ENCODE results near the gene DMD.
"Not testable (repeated sequence)": the region's sequence is repeated elsewhere in the genome, so short reads cannot be mapped to it uniquely, and the experiment has no call there.

Gene DMD

DNA sequence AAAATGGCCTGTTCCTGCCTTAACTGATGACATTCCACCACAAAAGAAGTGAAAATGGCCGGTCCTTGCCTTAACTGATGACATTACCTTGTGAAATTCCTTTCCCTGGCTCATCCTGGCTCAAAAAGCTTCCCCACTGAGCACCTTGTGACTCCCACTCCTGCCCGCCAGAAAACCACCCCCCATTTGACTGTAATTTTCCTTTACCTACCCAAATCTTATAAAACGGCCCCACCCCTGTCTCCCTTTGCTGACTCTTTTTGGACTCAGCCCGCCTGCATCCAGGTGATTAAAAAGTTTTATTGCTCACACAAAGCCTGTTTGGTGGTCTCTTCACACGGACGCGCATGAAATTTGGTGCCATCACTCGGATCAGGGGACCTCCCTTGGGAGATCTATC, 1833.5 kb downstream of the DMD start:
- in situ Hi-C loops (cut with HindIII; ENCODE audit: low sequenced_read_pairs): not testable (repeated sequence)

DNA sequence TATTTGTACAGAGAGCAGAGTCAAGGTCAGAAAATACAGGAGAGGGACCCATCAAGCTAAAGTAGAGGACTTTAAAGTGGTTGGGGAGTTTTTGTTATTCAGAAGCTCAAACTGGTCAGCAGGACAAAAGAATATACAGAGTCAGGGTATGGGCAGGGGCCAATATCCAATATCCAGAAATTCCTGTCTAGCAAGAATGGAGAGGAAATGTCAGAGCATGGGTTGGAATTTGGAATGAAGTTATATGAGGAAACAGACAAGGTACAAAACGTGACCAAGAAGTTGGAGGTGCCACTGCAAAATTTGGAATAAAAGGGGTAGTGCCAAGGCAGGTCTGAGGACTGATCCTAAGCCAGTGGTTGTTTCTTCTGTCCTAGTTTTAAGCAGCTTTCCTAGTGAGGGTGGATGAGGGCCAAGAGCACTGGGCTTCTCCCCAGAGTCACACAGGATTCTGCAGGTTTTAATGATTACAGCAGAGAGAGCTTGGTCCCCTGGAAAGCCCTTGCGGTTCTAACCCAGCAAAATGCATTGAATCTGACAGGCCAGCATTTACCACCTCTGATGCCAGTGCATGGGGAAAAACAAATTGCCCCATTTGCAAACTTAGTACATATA, 1834.8 kb downstream of the DMD start:
- in situ Hi-C loops (cut with HindIII; ENCODE audit: low sequenced_read_pairs): no loop called here

DNA sequence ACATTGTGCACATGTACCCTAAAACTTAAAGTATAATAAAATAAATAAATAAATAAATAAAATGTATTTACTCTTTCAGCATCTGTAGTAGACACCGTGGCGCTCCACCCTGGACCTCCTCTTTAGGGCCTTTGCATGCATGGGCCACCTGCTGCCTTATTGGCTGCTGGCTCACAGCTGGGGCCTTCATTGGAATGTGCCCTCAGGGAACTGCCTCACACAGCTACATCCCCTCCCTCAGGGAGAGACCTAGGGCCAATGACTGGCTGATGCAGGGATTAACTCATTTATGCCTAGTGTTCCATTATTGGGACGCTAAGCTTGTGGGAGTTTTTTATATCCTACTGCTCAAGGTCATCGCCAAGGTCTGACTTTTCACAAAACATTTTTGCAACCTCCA, 1836.6 kb downstream of the DMD start:
- in situ Hi-C loops (cut with HindIII; ENCODE audit: low sequenced_read_pairs): no loop called here

DNA sequence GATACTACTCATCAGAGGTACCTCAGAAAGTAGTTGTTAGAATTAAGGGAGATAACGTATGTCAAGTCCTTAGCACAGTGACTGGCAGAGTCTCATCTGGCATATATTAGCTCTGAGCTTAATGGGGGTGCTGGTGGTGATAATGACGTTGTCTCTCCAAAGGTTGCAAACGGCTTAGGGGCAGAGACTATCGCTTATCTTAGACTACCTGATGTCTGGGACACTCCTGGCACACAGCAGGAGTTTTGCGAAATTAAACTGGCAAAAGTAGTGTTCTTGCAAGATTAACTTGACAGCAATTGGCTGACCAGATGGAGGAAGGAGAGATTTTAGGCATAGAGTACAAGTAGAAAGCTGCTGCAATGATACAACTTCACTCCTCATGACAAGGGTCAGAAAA, 1839.4 kb downstream of the DMD start:
- in situ Hi-C loops (cut with HindIII; ENCODE audit: low sequenced_read_pairs): no loop called here

DNA sequence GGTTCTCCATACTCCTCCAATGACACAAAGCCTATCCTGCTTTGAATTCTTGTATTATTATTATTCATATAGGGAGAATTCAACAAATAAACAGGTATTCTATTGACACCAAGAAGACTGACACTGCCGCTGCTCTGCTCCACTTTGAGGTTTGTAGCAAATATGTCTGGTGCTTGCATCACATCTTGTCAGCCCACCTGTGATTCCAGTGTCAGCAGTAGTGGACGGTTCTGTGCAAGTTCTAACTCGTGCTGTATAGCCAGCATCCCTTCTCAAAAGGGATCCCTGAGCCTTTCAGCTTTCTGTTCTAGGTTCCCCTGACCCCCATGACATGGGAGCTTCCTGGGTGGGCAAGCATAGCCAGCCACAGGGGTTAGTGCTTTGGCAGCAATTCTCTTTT, 1843.5 kb downstream of the DMD start:
- in situ Hi-C loops (cut with HindIII; ENCODE audit: low sequenced_read_pairs): no loop called here

DNA sequence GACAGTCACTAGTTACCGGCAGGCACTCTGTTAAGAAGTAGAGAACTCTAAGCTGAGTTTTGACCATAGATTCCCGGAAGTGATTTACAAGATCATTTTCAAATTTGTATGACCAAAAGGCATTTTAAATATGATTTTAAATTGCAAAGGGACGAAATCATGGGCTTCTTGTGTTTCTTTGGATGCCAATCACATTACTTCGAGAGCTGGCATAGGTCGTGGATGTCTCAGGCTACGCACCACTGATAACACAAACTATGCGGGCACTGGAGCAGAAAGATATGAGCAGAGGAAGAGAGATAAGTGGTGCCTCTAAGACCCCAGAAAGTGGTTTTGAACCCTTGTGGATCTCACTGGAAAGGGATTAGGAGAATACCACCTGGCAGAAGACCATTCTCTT, 1845.3 kb downstream of the DMD start:
- in situ Hi-C loops (cut with HindIII; ENCODE audit: low sequenced_read_pairs): no loop called here

DNA sequence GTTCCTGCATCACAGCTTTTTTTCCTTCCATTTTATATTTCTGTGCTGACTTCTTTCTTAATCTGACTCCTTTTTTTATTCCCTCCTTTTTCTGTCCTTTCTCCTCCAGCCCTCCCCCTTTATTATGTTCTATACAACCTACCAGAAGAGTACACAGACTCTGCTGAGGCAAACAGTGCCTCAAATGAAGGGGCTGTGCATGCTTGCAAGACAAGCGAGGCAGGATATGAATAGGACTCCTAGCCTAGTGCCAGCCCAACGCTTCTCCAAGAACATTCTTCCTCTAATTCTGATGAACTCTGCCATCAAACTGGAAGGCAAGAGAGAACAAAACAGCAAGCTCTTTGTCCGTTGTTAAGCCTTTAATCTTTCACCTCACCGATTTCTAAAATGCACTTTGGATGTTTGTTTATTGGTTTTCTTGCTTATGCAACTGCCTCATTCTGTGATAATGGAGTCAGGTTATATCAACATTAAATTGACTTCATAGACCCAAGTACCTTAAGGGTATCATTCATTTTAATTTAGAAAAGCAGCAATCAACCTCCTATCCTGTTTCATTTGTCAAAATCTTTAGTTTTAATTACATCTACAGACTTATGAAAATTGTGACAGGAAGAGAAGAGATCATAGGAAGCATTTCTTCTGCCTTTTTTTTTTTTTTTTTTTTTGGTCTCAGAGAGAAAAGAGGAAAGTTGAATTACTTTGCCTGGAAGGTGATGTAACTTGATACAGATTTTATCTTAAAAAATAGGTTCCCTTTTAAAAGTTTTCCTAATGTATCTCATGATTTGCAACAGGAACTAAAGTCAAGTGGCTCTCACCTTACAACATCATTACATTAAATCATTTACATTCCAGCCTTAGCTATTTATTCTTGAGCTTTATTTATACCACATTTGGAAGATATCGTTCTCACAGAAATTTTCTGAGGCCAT, 1854.8 kb downstream of the DMD start:
- in situ Hi-C loops (cut with HindIII; ENCODE audit: low sequenced_read_pairs): no loop called here

DNA sequence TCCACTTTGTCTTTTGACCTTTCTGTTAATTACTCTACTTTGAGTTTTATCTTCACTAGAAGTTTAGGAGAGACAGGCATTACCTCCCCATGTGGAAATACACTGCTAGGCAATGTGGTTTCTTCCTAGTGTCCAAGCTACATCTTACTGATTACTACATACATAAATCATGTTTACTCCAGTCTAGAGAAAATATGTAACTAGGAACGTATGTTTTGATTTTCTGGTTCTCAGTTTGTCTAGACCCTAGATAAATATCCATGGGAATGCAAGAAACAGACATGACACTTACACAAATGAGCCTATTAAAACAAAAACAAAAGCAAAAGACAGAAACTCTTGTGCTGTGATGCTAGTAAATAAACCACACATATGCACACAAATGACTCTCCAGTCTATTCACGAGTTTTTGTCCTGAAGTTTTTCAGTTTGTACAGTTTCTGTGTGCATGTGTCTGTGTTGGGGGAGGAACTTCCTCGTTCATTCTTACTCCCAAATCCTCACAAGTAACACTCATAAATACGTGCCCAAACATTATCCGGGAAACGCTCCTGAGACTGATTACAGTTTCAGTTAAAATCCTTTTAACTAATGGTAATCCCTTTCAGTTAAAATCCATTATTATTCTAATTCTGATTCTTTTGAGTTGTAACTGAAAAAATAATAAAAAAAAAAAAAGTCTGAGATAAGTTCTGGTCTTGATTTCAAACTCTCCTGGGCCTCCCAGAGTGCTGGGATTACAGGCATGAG, 1856.0 kb downstream of the DMD start:
- in situ Hi-C loops (cut with HindIII; ENCODE audit: low sequenced_read_pairs): no loop called here

DNA sequence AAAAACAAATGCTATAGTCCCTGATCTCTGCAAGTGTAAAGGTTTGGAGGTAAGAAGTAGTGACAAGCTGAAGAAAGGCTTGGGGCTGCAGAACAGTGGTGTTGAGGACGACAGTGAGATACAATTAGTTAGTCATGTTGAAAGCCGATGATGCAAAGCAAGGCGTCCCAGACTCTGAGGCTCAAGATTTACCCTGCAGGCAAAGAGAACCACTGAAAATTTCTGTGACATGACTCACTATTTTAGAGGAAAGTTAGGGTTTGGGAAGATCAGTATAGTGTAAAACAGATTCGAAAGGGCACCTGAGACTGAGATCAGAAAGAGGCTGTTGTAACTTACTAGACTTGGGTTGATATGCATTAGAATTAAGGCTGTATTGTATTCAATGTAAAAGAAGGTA, 1858.3 kb downstream of the DMD start:
- in situ Hi-C loops (cut with HindIII; ENCODE audit: low sequenced_read_pairs): no loop called here

DNA sequence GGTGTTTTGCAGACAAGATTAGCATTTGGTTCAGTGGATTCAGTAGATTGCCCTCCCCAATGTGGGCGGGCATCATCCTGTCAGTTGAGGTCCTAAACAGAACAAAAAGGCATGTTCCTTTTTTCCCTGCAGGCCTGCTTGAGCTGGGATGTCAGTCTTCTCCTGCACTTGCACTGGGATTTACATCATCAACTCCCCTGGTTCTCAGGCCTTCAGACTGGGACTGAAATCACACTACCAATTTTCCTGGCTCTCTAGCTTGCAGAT, 1860.6 kb downstream of the DMD start:
- in situ Hi-C loops (cut with HindIII; ENCODE audit: low sequenced_read_pairs): no loop called here

DNA sequence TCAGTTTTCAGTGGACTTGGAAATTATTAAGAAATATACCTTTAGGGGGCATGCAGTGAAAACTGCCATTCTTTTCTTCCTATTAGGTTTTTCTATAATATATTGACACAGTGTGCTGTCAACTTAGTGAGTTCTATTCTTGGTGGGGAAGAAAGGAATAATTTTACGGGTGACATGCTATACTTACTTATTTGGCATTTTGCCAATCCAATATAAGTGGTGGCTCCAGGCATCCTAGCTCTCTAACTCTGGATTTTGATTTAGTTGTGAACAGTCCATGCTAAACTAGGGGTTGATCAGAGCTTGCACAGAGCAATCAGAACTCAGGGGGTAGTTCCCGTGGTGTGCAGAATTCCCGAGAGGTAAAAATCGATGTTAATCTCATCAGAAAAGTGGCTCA, 1861.8 kb downstream of the DMD start:
- in situ Hi-C loops (cut with HindIII; ENCODE audit: low sequenced_read_pairs): no loop called here

DNA sequence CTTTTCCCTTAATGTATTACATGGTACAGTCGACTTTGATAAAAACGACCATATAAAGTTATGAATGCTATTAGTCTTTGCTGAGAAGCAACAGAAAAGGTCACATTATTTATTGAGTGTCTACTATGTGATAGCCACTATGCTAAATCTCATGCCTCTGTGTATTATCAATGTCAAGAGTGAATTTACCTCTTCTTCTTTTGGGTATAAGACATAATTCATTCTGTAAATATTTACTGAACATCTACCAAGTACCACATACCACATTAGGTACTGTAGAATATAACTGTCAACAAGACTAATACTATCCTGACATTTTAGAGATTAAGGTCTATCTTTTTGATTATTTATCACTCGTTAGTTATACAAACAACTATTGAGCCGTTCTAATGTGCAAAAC, 1870.8 kb downstream of the DMD start:
- in situ Hi-C loops (cut with HindIII; ENCODE audit: low sequenced_read_pairs): no loop called here

DNA sequence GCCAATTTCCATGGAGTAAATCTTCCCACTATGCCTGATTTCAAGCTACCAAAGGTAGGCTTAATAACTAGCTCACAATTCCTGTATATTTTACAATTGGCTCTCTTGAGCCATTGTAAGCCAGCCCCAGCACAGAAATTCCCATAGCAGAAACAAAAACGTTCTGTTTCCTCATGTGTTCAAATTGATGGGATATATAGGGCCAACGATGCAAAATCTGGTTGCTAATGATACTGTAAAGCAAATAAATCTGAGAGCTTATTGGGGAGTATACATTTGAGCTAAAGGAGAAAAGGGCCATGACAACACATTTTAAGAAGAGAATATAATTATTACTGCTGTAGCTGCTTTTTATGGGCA, 1872.4 kb downstream of the DMD start:
- in situ Hi-C loops (cut with HindIII; ENCODE audit: low sequenced_read_pairs): no loop called here

DNA sequence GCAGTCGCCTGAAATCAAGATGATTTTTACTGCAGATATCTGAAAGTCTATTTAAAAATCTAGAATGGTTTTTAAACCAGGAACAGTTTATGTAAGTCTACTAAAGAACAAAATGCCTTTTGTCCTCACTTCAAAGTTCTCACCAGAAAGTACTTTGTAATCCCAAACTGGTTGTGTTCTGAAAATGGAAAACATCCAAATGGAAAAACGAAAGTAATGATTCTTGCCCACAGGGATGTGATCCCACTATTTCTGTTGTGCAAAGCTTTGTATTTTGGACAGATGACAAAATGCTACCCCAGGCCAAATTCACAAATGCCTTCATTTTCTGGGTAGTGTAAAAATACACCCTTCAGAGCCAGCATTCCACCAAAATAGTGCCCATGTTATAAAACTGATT, 1874.0 kb downstream of the DMD start:
- in situ Hi-C loops (cut with HindIII; ENCODE audit: low sequenced_read_pairs): no loop called here

DNA sequence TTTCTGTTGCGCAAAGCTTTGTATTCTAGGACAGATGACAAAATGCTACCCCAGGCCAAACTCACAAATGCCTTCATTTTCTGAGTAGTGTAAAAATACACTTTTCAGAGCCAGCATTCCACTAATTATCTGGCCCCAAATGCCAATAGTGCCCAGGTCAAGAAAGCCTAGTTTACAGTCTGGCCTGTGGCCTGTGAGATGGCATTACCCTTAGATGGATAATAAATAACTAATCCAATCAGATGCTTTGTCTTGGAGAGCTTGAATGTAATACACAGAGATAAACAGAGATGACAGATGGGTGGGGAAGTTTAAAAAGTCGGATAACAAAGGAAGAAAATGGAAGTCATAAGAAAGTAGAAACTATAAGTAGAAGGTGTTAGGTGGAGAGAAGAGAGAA, 1874.9 kb downstream of the DMD start:
- in situ Hi-C loops (cut with HindIII; ENCODE audit: low sequenced_read_pairs): no loop called here

DNA sequence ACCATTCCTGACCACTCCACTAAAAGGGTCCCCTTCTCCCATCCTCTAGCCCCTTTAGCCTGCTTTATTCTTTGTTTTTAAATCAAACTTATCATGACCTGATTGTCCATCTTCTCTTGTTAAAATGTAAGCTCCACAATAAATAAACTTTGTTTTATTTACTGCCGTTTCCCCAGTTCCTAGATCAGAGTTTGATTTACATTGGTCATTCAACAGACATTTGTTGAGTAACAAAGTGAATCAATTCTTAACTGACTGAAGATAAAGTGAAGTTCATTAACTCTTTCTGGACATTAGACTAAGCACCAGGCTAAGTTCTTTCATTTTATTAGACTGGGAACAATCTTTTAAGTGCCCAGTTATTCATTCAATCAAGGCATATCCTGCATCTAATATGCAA, 1876.4 kb downstream of the DMD start:
- in situ Hi-C loops (cut with HindIII; ENCODE audit: low sequenced_read_pairs): loop anchor here (5.0 kb wide), 1 partner anchor 83 kb away; no protein-coding TSS in a partner anchor

DNA sequence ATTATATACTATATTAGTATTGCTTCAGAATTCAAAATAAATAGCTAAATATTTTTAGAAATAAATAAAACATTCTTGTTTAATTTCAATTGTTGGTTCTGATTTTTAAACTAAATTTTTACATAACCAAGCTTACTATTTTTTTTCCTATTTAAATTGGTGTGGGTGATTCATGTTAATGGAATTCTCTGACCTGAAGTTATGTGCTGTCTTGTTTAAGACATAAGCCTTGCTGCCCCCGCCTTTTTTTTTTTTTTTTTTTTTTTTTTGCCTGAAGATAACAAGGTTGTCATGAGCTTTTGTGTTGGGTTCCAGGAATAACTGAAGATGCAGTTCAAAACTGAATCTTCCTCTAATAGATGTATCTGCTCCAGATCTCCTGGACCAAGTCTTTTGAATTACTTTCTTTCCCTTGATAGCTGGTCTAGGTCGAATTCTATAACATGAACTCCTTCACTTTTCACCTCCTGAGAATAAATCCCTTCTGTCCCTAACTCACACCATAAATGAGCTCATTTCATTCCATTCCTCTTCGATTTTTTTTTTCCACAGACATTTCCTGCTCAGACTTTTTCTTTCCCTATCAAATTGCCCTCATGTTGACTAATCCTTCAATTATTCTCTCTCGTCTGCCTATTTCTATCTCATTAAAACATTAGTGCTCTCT, 1878.1 kb downstream of the DMD start:
- in situ Hi-C loops (cut with HindIII; ENCODE audit: low sequenced_read_pairs): loop anchor here (5.0 kb wide), 1 partner anchor 81 kb away; no protein-coding TSS in a partner anchor

DNA sequence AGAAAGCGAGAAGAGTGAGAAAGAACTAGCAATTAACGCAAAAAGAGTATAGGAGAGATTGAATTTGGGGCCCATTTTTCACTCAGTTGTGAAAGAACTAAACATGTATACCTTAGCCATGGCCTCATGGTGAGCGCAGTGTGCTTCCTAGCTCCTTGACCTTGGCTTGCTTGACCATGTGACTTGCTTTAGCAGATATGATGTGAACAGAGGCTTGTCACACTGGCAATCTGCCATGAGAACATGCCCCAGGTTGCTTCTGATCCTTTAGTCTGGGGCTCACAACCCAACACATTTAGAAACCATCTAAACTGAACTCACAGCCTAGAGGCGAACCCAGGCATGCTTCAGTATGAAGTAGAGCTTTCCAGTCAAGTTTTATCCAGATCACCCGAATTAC, 1879.4 kb downstream of the DMD start:
- in situ Hi-C loops (cut with HindIII; ENCODE audit: low sequenced_read_pairs): loop anchor here (5.0 kb wide), 1 partner anchor 80 kb away; no protein-coding TSS in a partner anchor

DNA sequence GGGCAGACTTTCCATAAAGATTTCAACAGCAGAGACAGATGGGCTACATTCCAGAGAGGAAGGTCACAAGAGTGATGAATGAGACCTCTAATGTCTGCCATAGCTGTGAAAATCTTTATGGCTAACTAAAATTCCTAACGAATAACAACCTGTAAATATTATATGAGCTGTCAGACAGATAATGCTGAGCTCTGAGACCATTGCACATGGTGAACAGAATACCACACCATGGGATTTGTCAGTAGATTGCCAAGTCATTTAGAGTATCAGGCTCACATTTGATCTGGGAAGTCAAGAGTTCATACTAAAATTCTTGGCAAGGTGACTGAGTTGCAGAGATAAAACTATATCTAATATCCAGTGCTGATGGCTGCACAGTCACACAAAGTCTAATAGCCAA, 1880.3 kb downstream of the DMD start:
- in situ Hi-C loops (cut with HindIII; ENCODE audit: low sequenced_read_pairs): loop anchor here (5.0 kb wide), 1 partner anchor 79 kb away; no protein-coding TSS in a partner anchor

DNA sequence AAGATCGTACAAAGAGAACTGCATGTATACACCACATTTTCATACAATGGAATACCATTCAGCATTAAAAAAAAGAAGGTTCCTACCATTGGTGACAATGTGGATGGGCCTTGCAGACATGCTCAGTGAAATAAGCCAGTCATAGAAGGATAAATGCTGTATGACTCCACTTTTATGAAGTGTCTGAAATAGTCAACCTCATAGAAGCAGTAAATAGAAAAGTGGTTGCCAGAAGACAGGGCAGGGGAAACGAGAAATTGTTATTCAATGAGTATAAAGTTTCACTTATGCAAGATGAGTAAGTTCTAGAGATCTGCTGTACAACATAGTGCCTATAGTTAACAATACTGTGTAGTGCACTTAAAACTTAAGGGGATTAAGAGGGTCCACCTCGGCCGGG, 1882.1 kb downstream of the DMD start:
- in situ Hi-C loops (cut with HindIII; ENCODE audit: low sequenced_read_pairs): no loop called here

DNA sequence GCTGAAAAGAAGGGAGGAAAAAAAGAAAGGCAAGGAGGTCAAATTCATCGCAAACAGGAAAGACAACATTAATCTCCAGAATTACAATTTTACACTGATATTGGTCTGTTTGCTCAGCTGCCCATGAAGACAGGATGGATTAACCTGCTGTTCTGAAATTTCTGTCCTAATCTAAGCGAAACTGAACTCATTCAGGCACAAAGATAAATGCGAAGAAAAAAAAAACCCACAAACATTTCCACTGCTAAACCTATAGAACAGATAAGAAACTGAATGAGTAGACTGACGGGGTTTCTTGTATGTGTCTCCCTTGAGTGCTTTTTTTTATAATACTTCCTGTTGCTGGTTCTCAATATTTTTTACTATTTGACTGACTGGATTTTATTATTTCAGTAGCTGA, 1887.7 kb downstream of the DMD start:
- in situ Hi-C loops (cut with HindIII; ENCODE audit: low sequenced_read_pairs): no loop called here

Data from endothelial cell of hepatic sinusoid (primary cell).